Activated CD4-positive, alpha-beta memory T cell treated with anti-CD3 and anti-CD28 coated beads for 36 hours (primary cell): ENCODE measurements around the gene CIAO2A. TPM values are rescaled to one million over a fixed set of nuclear protein-coding genes. Genes with fewer than 3 reads are reported as not detected.
"Not testable (repeated sequence)": the region's sequence is repeated elsewhere in the genome, so short reads cannot be mapped to it uniquely, and the experiment has no call there.

ENCODE experiments used
- CTCF ChIA-PET: fragments of 350-600 bp; sonication (Branson Sonifier 250); formaldehyde crosslinking; loops from one replicate; lab custom pipeline; 2021; ENCODE audit warnings: antibody characterized with exemption, inconsistent platforms; lab: Charles Lee
- POLR2A ChIA-PET: fragments of 350-600 bp; sonication (Branson Sonifier 250); formaldehyde crosslinking; loops from one replicate; lab custom pipeline; 2021; ENCODE audit warnings: antibody characterized with exemption; lab: Charles Lee
- DNase-seq: peaks from one replicate; pipeline ENCODE4 v3.0.0-alpha.2; 2020
- H3K27ac Mint-ChIP-seq: one replicate; pipeline ENCODE4 v1.8.0; 2021; ENCODE audit warnings: mixed read lengths
- H3K27me3 Mint-ChIP-seq: one replicate; pipeline ENCODE4 v1.8.0; 2021; ENCODE audit warnings: mixed read lengths
- H3K36me3 Mint-ChIP-seq: one replicate; pipeline ENCODE4 v1.8.0; 2021; ENCODE audit warnings: mixed read lengths
- H3K4me1 Mint-ChIP-seq: one replicate; pipeline ENCODE4 v1.8.0; 2021; ENCODE audit warnings: low read depth, mixed read lengths
- H3K4me3 Mint-ChIP-seq: one replicate; pipeline ENCODE4 v1.8.0; 2021; ENCODE audit warnings: mild to moderate bottlenecking, mixed read lengths
- H3K9me3 Mint-ChIP-seq: one replicate; pipeline ENCODE4 v1.8.0; 2021; ENCODE audit warnings: mixed read lengths
- intact Hi-C: fragments of 100-400 bp; cut with micrococcal nuclease; formaldehyde crosslinking; loops from one replicate; pipeline ENCODE4 v1.15.1; 2023
- total RNA-seq, 2 experiments: library from RNA; stranded (reverse); gene quantifications; one replicate each; pipeline ENCODE4 v1.2.3, GENCODE V29; 2021

Gene CIAO2A
- total RNA-seq, 2 experiments from 2014 or later, result 95.4 to 97.4 TPM

- Mint-ChIP-seq H3K4me3 (no peak overlapping the region), H3K9me3 (no peaks in the 10 kb centered on the region), H3K4me1 (no peaks in the 10 kb centered on the region), H3K36me3 (peaks cover 41% of the 10 kb centered on the region), H3K27ac (no peak overlapping the region), H3K27me3 (no peaks in the 10 kb centered on the region)
- CTCF ChIA-PET, result interaction anchor here (0.5 to 3.6 kb wide), 2 partner anchors 23 to 773 kb away, joined by 3 to 16 read pairs; no protein-coding TSS in a partner anchor
- intact Hi-C loops, result no loop called here
- POLR2A ChIA-PET, result no interaction called here
- DNase-seq, result no peak
Observed at GRCh38 chr15:64130159-64130558, 36.5 kb upstream of the CIAO2A start.

- ChIA-PET POLR2A (no interaction called here), CTCF (no interaction called here)
- intact Hi-C loops, result no loop called here
- DNase-seq, result no peak
- Mint-ChIP-seq H3K27ac (no peak overlapping the region), H3K36me3 (peaks cover 42% of the 10 kb centered on the region), H3K27me3 (no peaks in the 10 kb centered on the region), H3K4me3 (no peak overlapping the region), H3K9me3 (no peaks in the 10 kb centered on the region), H3K4me1 (no peaks in the 10 kb centered on the region)
Observed at GRCh38 chr15:64127521-64128270, 34.1 kb upstream of the CIAO2A start.

- H3K36me3 Mint-ChIP-seq, result peaks cover 36% of the 10 kb centered on the region
- no peak for DNase-seq
- no peaks in the 10 kb centered on the region for H3K27me3 Mint-ChIP-seq
- ChIA-PET CTCF (interaction anchor here (1.2 to 1.5 kb wide), 2 partner anchors 23 to 27 kb away, joined by 3 to 6 read pairs; no protein-coding TSS in a partner anchor), POLR2A (no interaction called here)
- no peaks in the 10 kb centered on the region for H3K9me3 Mint-ChIP-seq
- H3K4me1 Mint-ChIP-seq, result no peaks in the 10 kb centered on the region
- no peak overlapping the region for H3K27ac Mint-ChIP-seq
- no peak overlapping the region for H3K4me3 Mint-ChIP-seq
- intact Hi-C loops, result no loop called here
Observed at GRCh38 chr15:64125978-64126377, 32.3 kb upstream of the CIAO2A start.

- Mint-ChIP-seq H3K27me3 (no peaks in the 10 kb centered on the region), H3K27ac (no peak overlapping the region), H3K9me3 (no peaks in the 10 kb centered on the region), H3K4me1 (no peaks in the 10 kb centered on the region), H3K4me3 (no peak overlapping the region), H3K36me3 (peaks cover 43% of the 10 kb centered on the region)
- CTCF ChIA-PET, result no interaction called here
- intact Hi-C loops, result no loop called here
- no peak for DNase-seq
- POLR2A ChIA-PET, result no interaction called here
Observed at GRCh38 chr15:64122936-64123351, 29.3 kb upstream of the CIAO2A start.

GRCh38 chr15:64122444-64122843 lies 28.8 kb upstream of the CIAO2A start:
- no peak overlapping the region for H3K4me3 Mint-ChIP-seq
- POLR2A ChIA-PET, result no interaction called here
- H3K27me3 Mint-ChIP-seq, result no peaks in the 10 kb centered on the region
- no peaks in the 10 kb centered on the region for H3K9me3 Mint-ChIP-seq
- CTCF ChIA-PET, result no interaction called here
- intact Hi-C loops, result no loop called here
- DNase-seq, result no peak
- H3K4me1 Mint-ChIP-seq, result no peaks in the 10 kb centered on the region
- H3K27ac Mint-ChIP-seq, result no peak overlapping the region
- peaks cover 41% of the 10 kb centered on the region for H3K36me3 Mint-ChIP-seq

GRCh38 chr15:64121614-64122013 lies 28.0 kb upstream of the CIAO2A start:
- Mint-ChIP-seq H3K27me3 (no peaks in the 10 kb centered on the region), H3K4me3 (no peak overlapping the region), H3K36me3 (peaks cover 40% of the 10 kb centered on the region), H3K9me3 (no peaks in the 10 kb centered on the region), H3K4me1 (no peaks in the 10 kb centered on the region), H3K27ac (no peak overlapping the region)
- no peak for DNase-seq
- intact Hi-C loops, result no loop called here
- ChIA-PET POLR2A (no interaction called here), CTCF (interaction anchor here (0.6 to 0.7 kb wide), 2 partner anchors 16 to 31 kb away, joined by 3 to 5 read pairs; no protein-coding TSS in a partner anchor)

- intact Hi-C loops, H3K4me3 Mint-ChIP-seq, POLR2A ChIA-PET, H3K27me3 Mint-ChIP-seq, H3K27ac Mint-ChIP-seq, H3K4me1 Mint-ChIP-seq, H3K9me3 Mint-ChIP-seq, DNase-seq: not testable (repeated sequence)
- CTCF ChIA-PET, result interaction anchor here (3.3 kb wide), 1 partner anchor 33 kb away, joined by 12 read pairs; no protein-coding TSS in a partner anchor
- H3K36me3 Mint-ChIP-seq, result peaks cover 36% of the 10 kb centered on the region
Observed at GRCh38 chr15:64120322-64120721, 26.7 kb upstream of the CIAO2A start.

GRCh38 chr15:64117759-64118487 lies 24.3 kb upstream of the CIAO2A start:
- peaks cover 46% of the 10 kb centered on the region for H3K36me3 Mint-ChIP-seq
- POLR2A ChIA-PET, result no interaction called here

GRCh38 chr15:64112904-64113303 lies 19.3 kb upstream of the CIAO2A start:
- Mint-ChIP-seq H3K27ac (peak overlapping the region; percentile 76), H3K36me3 (peaks cover 31% of the 10 kb centered on the region), H3K4me1 (peaks cover 38% of the 10 kb centered on the region), H3K4me3 (no peak overlapping the region), H3K27me3 (no peaks in the 10 kb centered on the region), H3K9me3 (no peaks in the 10 kb centered on the region)
- peak; percentile 28 for DNase-seq
- intact Hi-C loops, result loop anchor here (5.0 kb wide), 1 partner anchor 39 kb away; the partner anchor contains the start of gene SNX22
- CTCF ChIA-PET, result interaction anchor here (0.8 kb wide), 1 partner anchor 12 kb away, joined by 3 read pairs; no protein-coding TSS in a partner anchor
- POLR2A ChIA-PET, result interaction anchor here (2.1 kb wide), 1 partner anchor 50 kb away, joined by 7 read pairs; the partner anchor contains the start of gene PPIB

More at GRCh38 chr15:64117759-64118487, 24.3 kb upstream of the CIAO2A start:
- H3K4me1 Mint-ChIP-seq, result peaks cover 3% of the 10 kb centered on the region
- no peak for DNase-seq
- no peaks in the 10 kb centered on the region for H3K27me3 Mint-ChIP-seq
- intact Hi-C loops, result no loop called here
- H3K9me3 Mint-ChIP-seq, result no peaks in the 10 kb centered on the region
- CTCF ChIA-PET, result interaction anchor here (1.1 to 3.3 kb wide), 2 partner anchors 36 to 50 kb away, joined by 3 to 12 read pairs; no protein-coding TSS in a partner anchor
- no peak overlapping the region for H3K4me3 Mint-ChIP-seq
- no peak overlapping the region for H3K27ac Mint-ChIP-seq

GRCh38 chr15:64112073-64112772 lies 18.6 kb upstream of the CIAO2A start:
- CTCF ChIA-PET, result no interaction called here
- DNase-seq, result no peak
- H3K4me1 Mint-ChIP-seq, result peaks cover 38% of the 10 kb centered on the region
- intact Hi-C loops, result loop anchor here (5.0 kb wide), 1 partner anchor 40 kb away; the partner anchor contains the start of gene SNX22
- H3K27ac Mint-ChIP-seq, result peak overlapping the region; percentile 76
- no peaks in the 10 kb centered on the region for H3K27me3 Mint-ChIP-seq
- H3K36me3 Mint-ChIP-seq, result peaks cover 28% of the 10 kb centered on the region
- H3K4me3 Mint-ChIP-seq, result no peak overlapping the region
- H3K9me3 Mint-ChIP-seq, result no peaks in the 10 kb centered on the region
- POLR2A ChIA-PET, result interaction anchor here (0.9 to 2.1 kb wide), 4 partner anchors 17 to 135 kb away, joined by 3 to 7 read pairs (median 5); partner anchors contain the start of genes CIAO2A, PPIB and SNX1

- no peak overlapping the region for H3K4me3 Mint-ChIP-seq
- intact Hi-C loops, result loop anchor here (2.0 to 5.0 kb wide), 2 partner anchors 19 to 41 kb away; partner anchors contain the start of genes CIAO2A and SNX22
- ChIA-PET CTCF (no interaction called here), POLR2A (interaction anchor here (0.9 to 2.1 kb wide), 4 partner anchors 16 to 135 kb away, joined by 3 to 7 read pairs (median 5); partner anchors contain the start of genes CIAO2A, PPIB and SNX1)
- peaks cover 24% of the 10 kb centered on the region for H3K36me3 Mint-ChIP-seq
- peaks cover 38% of the 10 kb centered on the region for H3K4me1 Mint-ChIP-seq
- no peak overlapping the region for H3K27ac Mint-ChIP-seq
- DNase-seq, result no peak
- H3K27me3 Mint-ChIP-seq, result no peaks in the 10 kb centered on the region
- H3K9me3 Mint-ChIP-seq, result no peaks in the 10 kb centered on the region
Observed at GRCh38 chr15:64111679-64112050, 18.0 kb upstream of the CIAO2A start.
